GM21447 (cell line): ENCODE data around the gene PNMA3.
"Not testable (repeated sequence)": the region's sequence is repeated elsewhere in the genome, so short reads cannot be mapped to it uniquely, and the experiment has no call there.

ENCODE experiments used
- ATAC-seq: cut with Tn5 transposase; IDR thresholded peaks from one replicate; pipeline ENCODE4 v1.9.1; 2021; ENCODE audit not compliant: unreplicated experiment

Gene PNMA3

GRCh38 chrX:153073331-153073730 is 17.1 kb downstream of the PNMA3 start:
- not testable (repeated sequence) for ATAC-seq

- ATAC-seq: no peak
These were observed 18.1 kb downstream of the PNMA3 start for GRCh38 chrX:153074262-153074899.

- ATAC-seq: no peak
These were observed 18.7 kb downstream of the PNMA3 start for GRCh38 chrX:153074935-153075334.

DNA sequence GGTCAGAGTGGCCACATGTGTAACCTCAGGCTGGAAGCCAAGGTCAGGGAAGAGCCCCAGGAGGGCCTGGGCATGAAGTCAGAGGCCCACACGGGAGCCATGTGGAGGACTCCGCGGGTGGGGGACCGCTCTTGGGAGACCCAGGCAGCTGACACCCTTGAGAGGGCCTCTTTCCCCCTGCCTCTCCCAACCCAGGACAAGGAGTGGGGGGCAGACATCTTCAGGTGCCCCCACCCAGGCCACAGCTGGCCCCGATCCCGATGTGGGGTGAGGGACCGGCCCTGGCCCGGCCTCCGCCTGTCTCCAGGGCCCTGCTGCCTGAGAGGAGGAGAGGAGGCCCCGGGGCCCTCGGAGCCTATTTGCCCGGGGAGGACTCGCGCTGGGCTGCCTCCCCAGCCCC is 19.1 kb downstream of the PNMA3 start:
- no peak for ATAC-seq

GRCh38 chrX:153077437-153078135 is 21.3 kb downstream of the PNMA3 start:
- not testable (repeated sequence) for ATAC-seq

DNA sequence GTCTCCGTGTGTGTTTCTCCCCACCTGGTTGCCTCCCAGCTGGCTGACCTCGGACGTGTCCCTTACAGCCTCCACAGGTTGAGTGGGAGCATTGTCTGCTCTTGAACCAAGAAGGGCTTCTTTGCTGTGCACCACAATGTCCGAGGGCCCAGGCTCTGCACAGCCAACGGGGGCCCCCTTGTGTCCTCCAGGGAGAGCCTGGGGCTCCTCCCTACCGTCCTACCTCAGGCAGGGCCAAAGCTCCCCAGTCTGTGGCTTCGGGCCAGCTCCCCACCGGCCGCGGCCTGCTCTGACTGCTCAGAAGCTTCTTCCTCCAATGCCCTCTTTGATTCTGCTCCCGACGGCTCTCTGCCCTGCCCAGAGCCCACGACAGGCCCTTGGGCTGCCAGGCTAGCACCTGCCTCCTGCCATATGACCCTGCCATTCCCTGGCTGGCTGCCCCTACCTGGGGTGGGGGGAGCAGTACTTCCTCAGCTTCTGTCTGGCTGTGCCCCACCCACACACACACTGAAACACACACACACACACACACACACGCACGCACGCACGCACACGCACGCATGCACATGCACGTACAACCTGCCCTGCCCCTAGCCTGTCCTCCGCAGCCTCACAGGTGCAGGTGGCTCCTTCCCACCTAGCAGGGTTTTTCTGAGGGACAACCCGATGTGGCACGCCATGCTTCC is 27.1 kb downstream of the PNMA3 start:
- not testable (repeated sequence) for ATAC-seq

DNA sequence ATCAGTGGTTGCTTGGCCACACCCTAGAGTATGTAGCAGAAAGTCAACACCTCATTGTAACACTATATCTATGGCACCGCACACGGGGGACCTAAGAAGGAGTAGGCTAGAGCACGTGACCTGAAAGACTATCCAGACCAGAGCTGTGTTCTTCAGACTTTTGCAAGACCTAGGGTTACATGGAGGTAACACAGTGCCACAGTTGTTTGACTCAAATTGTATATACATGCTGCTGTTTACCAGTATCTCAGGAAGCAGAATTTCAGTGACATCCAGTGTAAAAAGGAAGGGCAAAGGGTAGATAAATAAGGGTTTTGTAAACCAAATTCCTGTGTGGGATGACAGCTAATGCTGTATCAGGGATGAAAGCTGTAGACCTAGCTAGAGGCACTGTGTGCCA is 46.1 kb downstream of the PNMA3 start:
- no peak for ATAC-seq

DNA sequence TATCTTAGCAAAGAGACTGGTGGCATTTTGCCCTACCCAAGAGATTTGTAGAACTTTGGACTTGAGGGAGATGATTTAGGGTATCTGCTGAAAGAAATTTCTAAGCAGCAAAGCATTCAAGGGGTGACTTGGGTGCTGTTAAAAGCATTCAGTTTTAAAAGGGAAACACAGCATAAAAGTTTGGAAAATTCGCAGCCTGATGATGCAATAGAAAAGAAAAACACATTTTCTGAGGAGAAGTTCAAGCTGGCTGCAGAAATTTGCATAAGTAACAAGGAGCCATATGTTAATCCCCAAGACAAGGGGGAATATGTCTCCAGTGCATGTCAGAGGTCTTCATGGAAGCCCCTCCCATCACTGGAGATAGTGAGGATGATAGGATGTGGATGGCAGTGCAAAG is 48.7 kb downstream of the PNMA3 start:
- ATAC-seq: not testable (repeated sequence)

DNA sequence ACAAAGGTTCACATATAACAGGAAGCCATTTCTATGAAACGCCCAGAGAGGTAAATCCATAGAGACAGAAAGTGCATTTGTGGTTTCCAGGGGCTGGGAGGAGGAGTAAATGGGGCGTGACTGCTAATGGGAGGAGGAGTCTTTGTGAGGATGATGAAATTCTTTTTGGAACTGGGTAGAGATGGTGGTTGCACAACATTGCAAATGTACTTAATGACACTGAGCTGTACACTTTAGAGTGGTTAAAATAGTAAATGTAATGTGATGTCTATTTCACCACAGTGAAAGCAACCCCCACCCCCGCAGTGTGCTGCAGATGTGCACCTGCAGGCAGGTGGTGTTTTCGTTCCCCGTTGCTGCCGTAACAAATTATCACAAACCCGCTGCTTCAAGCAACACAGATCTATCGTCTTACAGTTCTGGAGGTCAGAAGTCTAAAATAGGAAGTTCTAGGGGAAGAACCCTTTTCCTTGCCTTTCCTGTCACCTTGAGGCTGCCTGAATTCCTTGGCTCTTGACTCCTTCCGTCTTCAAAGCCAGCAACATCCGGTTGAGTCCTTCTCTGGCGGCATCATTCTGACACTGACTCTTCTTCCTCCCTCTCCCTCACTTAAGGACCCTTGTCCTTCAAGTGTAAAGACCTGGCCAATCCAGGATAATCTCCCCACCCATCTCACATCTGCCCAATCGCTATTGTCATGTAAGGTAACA is 50.0 kb downstream of the PNMA3 start:
- ATAC-seq: not testable (repeated sequence)
